SK-N-SH treated with all-trans-retinoic acid at 6 μM for 48 hours (cell line): ENCODE measurements around the gene NET1.

Experiments
- ATAC-seq: fragments of 200-7000 bp; cut with Tn5 transposase; 3 replicates; pipeline ENCODE4 v1.9.1; 2020; ENCODE audit warnings: mild to moderate bottlenecking, moderate library complexity
- ARNTL ChIP-seq: fragments of 450-650 bp; formaldehyde crosslinking; IDR thresholded peaks from 2 replicates; pipeline ENCODE4 v1.5.0; 2020; ENCODE audit warnings: low read depth, mild to moderate bottlenecking, moderate library complexity, borderline replicate concordance
- BACH2 ChIP-seq: fragments of 250-450 bp; sonication (Bioruptor Pico); IDR thresholded peaks from 2 replicates; pipeline ENCODE4 v1.9.0; 2021; ENCODE audit warnings: mild to moderate bottlenecking, borderline replicate concordance
- CSDC2 ChIP-seq: fragments of 250-450 bp; sonication (Bioruptor Pico); IDR thresholded peaks from 2 replicates; pipeline ENCODE4 v1.5.0; 2020; ENCODE audit warnings: mild to moderate bottlenecking, moderate library complexity
- ESRRG ChIP-seq: fragments of 250-450 bp; sonication (Bioruptor Pico); IDR thresholded peaks from 2 replicates; pipeline ENCODE4 v1.6.1; 2021; ENCODE audit warnings: mild to moderate bottlenecking
- GLIS3 ChIP-seq: fragments of 250-450 bp; sonication (Bioruptor Pico); IDR thresholded peaks from 2 replicates; pipeline ENCODE4 v1.5.0; 2020; ENCODE audit warnings: mild to moderate bottlenecking, moderate library complexity
- ISL1 ChIP-seq: fragments of 250-450 bp; sonication (Bioruptor Pico); IDR thresholded peaks from 2 replicates; pipeline ENCODE4 v2.1.2; 2022; ENCODE audit warnings: mild to moderate bottlenecking, moderate library complexity
- OSR1 ChIP-seq: fragments of 250-450 bp; sonication (Bioruptor Pico); IDR thresholded peaks from 2 replicates; pipeline ENCODE4 v1.8.0; 2022; ENCODE audit warnings: moderate library complexity, mild to moderate bottlenecking, inconsistent platforms
- PPARA ChIP-seq: fragments of 250-450 bp; sonication (Bioruptor Pico); IDR thresholded peaks from 2 replicates; pipeline ENCODE4 v1.5.0; 2020; ENCODE audit warnings: mild to moderate bottlenecking, borderline replicate concordance
- SNAI2 ChIP-seq: fragments of 250-450 bp; sonication (Bioruptor Pico); IDR thresholded peaks from 2 replicates; pipeline ENCODE4 v1.5.0; 2020; ENCODE audit warnings: mild to moderate bottlenecking, moderate library complexity
- TCF4 ChIP-seq: fragments of 250-450 bp; sonication (Bioruptor Pico); IDR thresholded peaks from 2 replicates; pipeline ENCODE4 v1.8.0; 2021; ENCODE audit warnings: mild to moderate bottlenecking, moderate library complexity, borderline replicate concordance
- ZC3H10 ChIP-seq: fragments of 250-450 bp; sonication (Bioruptor Pico); IDR thresholded peaks from 2 replicates; pipeline ENCODE4 v1.5.1; 2021; ENCODE audit warnings: mild to moderate bottlenecking, moderate library complexity
- ZFP3 ChIP-seq: fragments of 250-450 bp; sonication (Bioruptor Pico); IDR thresholded peaks from 2 replicates; pipeline ENCODE4 v1.5.0; 2020; ENCODE audit warnings: mild to moderate bottlenecking, moderate library complexity
- ZFP30 ChIP-seq: fragments of 450-650 bp; formaldehyde crosslinking; IDR thresholded peaks from 2 replicates; pipeline ENCODE4 v1.5.0; 2022; ENCODE audit warnings: mild to moderate bottlenecking, moderate library complexity
- ZNF70 ChIP-seq: fragments of 450-650 bp; formaldehyde crosslinking; IDR thresholded peaks from 2 replicates; pipeline ENCODE4 v1.5.0; 2020; ENCODE audit warnings: mild to moderate bottlenecking, moderate library complexity
- ZNF8 ChIP-seq: fragments of 450-650 bp; formaldehyde crosslinking; IDR thresholded peaks from 2 replicates; pipeline ENCODE4 v1.5.0; 2020; ENCODE audit warnings: mild to moderate bottlenecking, moderate library complexity
- TF ChIP-seq, protein P1 (sequence below): fragments of 250-450 bp; sonication (Bioruptor Pico); IDR thresholded peaks from 2 replicates; pipeline ENCODE4 v1.5.0; 2020; ENCODE audit warnings: mild to moderate bottlenecking, moderate library complexity
- TF ChIP-seq, protein P2 (sequence below): fragments of 250-450 bp; sonication (Bioruptor Pico); IDR thresholded peaks from 2 replicates; pipeline ENCODE4 v1.5.1; 2021; ENCODE audit warnings: mild to moderate bottlenecking, moderate library complexity
- TF ChIP-seq, protein P3 (sequence below): fragments of 250-450 bp; sonication (Bioruptor Pico); IDR thresholded peaks from 2 replicates; pipeline ENCODE4 v1.8.0; 2021; ENCODE audit warnings: low read depth, mild to moderate bottlenecking, moderate library complexity, borderline replicate concordance
- TF ChIP-seq, protein P4 (sequence below): fragments of 250-450 bp; sonication (Bioruptor Pico); IDR thresholded peaks from 2 replicates; pipeline ENCODE4 v1.5.1; 2020; ENCODE audit warnings: low read depth, mild to moderate bottlenecking, moderate library complexity

The NET1 gene

DNA sequence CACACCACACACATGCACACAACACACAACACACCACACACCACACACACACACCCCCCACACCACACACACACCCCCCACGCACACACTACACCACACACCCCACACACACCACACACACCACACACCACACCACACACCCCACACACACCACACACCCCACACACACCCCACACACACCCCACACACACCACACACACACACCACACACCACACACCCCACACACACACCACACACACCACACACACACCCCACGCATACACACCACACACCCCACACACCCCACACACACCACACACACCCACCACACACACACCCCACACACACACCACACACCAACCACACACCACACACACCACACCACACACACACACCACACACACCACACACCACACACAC lies 31.2 kb upstream of the NET1 start:
- no peak for ATAC-seq
- TF ChIP-seq, protein P1, sequence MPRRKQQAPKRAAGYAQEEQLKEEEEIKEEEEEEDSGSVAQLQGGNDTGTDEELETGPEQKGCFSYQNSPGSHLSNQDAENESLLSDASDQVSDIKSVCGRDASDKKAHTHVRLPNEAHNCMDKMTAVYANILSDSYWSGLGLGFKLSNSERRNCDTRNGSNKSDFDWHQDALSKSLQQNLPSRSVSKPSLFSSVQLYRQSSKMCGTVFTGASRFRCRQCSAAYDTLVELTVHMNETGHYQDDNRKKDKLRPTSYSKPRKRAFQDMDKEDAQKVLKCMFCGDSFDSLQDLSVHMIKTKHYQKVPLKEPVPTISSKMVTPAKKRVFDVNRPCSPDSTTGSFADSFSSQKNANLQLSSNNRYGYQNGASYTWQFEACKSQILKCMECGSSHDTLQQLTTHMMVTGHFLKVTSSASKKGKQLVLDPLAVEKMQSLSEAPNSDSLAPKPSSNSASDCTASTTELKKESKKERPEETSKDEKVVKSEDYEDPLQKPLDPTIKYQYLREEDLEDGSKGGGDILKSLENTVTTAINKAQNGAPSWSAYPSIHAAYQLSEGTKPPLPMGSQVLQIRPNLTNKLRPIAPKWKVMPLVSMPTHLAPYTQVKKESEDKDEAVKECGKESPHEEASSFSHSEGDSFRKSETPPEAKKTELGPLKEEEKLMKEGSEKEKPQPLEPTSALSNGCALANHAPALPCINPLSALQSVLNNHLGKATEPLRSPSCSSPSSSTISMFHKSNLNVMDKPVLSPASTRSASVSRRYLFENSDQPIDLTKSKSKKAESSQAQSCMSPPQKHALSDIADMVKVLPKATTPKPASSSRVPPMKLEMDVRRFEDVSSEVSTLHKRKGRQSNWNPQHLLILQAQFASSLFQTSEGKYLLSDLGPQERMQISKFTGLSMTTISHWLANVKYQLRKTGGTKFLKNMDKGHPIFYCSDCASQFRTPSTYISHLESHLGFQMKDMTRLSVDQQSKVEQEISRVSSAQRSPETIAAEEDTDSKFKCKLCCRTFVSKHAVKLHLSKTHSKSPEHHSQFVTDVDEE (CRISPR knock-in tag), result no peak
- TF ChIP-seq BACH2 (CRISPR knock-in tag), result no peak
- TF ChIP-seq ARNTL (CRISPR knock-in tag), result no peak
- no peak for TF ChIP-seq ZNF70
- TF ChIP-seq ZFP30 (CRISPR knock-in tag), result no peak
- TF ChIP-seq CSDC2 (CRISPR knock-in tag), result no peak
- TF ChIP-seq ESRRG (CRISPR knock-in tag), result no peak
- TF ChIP-seq TCF4, result no peak
- no peak for TF ChIP-seq ZNF8 (CRISPR knock-in tag)
- TF ChIP-seq, protein P2, sequence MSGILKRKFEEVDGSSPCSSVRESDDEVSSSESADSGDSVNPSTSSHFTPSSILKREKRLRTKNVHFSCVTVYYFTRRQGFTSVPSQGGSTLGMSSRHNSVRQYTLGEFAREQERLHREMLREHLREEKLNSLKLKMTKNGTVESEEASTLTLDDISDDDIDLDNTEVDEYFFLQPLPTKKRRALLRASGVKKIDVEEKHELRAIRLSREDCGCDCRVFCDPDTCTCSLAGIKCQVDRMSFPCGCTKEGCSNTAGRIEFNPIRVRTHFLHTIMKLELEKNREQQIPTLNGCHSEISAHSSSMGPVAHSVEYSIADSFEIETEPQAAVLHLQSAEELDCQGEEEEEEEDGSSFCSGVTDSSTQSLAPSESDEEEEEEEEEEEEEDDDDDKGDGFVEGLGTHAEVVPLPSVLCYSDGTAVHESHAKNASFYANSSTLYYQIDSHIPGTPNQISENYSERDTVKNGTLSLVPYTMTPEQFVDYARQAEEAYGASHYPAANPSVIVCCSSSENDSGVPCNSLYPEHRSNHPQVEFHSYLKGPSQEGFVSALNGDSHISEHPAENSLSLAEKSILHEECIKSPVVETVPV (CRISPR knock-in tag), result no peak
- TF ChIP-seq ZC3H10, result no peak
- no peak for TF ChIP-seq GLIS3 (CRISPR knock-in tag)
- TF ChIP-seq OSR1 (CRISPR knock-in tag), result no peak

DNA sequence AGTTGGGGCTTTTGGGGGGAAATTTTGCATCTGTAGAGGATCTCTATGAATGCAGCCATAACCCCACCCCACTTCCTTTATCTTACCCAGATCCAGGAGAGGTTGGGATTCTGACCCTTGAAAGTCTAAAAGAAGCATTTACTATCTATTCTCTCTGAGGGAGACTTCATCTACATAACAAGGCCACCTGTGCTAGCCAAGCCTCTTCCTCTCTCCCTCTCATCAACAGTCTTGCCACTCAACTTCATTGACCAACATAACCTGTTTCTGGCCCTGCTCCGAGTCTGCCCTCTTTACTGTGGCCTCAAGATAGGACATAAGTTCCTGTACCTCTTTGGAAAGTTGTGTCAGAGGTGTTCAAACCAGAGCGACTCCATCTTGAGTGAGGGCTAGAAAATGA lies 27.1 kb upstream of the NET1 start:
- ATAC-seq, result no peak
- TF ChIP-seq ZFP30 (CRISPR knock-in tag) (no peak), ZC3H10 (no peak), SNAI2 (no peak)
- TF ChIP-seq, all 23 proteins: peak for 0

DNA sequence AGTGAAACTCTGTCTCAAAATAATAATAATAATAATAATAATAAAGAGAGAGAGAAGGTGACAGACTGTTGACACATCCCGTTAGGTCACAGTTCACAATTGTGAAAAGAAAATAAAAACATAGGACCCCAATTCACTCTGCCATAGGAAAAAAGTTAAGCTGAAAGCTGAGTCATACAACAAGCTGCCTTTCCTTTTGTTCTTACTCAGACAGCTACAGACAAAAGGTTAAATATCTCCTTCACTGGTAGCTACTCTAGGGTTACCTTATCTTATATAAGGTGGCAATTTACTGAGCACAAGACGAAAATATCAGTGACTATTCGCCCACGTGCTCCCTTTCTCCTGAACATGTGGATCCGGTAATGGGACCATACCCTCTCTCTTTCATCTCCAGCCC lies 25.2 kb upstream of the NET1 start:
- ATAC-seq, result no peak

More for the DNA sequence above, 25.2 kb upstream of the NET1 start:
- TF ChIP-seq, protein P3, sequence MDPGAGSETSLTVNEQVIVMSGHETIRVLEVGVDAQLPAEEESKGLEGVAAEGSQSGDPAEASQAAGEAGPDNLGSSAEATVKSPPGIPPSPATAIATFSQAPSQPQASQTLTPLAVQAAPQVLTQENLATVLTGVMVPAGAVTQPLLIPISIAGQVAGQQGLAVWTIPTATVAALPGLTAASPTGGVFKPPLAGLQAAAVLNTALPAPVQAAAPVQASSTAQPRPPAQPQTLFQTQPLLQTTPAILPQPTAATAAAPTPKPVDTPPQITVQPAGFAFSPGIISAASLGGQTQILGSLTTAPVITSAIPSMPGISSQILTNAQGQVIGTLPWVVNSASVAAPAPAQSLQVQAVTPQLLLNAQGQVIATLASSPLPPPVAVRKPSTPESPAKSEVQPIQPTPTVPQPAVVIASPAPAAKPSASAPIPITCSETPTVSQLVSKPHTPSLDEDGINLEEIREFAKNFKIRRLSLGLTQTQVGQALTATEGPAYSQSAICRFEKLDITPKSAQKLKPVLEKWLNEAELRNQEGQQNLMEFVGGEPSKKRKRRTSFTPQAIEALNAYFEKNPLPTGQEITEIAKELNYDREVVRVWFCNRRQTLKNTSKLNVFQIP (CRISPR knock-in tag), result no peak
- TF ChIP-seq ZFP3 (CRISPR knock-in tag), result no peak
- TF ChIP-seq PPARA, result no peak
- TF ChIP-seq ISL1, result no peak
- no peak for TF ChIP-seq ZC3H10
- no peak for TF ChIP-seq CSDC2 (CRISPR knock-in tag)
- no peak for TF ChIP-seq GLIS3 (CRISPR knock-in tag)
- TF ChIP-seq SNAI2, result no peak
- TF ChIP-seq ZNF8 (CRISPR knock-in tag), result no peak
- no peak for TF ChIP-seq ZNF70
- TF ChIP-seq, protein P4, sequence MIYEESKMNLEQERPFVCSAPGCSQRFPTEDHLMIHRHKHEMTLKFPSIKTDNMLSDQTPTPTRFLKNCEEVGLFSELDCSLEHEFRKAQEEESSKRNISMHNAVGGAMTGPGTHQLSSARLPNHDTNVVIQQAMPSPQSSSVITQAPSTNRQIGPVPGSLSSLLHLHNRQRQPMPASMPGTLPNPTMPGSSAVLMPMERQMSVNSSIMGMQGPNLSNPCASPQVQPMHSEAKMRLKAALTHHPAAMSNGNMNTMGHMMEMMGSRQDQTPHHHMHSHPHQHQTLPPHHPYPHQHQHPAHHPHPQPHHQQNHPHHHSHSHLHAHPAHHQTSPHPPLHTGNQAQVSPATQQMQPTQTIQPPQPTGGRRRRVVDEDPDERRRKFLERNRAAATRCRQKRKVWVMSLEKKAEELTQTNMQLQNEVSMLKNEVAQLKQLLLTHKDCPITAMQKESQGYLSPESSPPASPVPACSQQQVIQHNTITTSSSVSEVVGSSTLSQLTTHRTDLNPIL (CRISPR knock-in tag), result no peak
- TF ChIP-seq, protein P2 (CRISPR knock-in tag), result no peak
- TF ChIP-seq OSR1 (CRISPR knock-in tag), result no peak
